ENCODE results near the gene DDI2.

DNA sequence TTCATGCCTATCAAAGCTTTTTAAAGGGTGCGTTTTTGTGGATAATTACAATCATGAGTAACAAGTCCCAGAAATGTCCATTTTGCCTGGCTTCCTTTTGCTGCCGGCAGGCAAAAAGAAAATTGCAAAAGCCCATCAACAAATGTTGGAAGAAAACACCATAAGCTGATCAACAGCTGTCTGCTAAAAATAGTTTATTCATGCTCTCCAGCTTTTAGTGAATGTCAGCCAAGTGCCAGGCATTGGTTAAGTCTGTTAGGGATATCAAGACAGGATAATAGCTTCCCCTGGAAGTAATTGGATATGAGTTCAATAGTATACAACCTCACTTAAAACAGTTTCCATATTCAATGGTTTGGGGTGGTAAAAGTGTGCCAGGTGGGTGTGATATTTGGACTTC, 18.8 kb upstream of the DDI2 start:
- no peak for TF ChIP-seq POLR2AphosphoS5 (IDR thresholded peaks at IDR 0.05)
- TF ChIP-seq, protein P1, sequence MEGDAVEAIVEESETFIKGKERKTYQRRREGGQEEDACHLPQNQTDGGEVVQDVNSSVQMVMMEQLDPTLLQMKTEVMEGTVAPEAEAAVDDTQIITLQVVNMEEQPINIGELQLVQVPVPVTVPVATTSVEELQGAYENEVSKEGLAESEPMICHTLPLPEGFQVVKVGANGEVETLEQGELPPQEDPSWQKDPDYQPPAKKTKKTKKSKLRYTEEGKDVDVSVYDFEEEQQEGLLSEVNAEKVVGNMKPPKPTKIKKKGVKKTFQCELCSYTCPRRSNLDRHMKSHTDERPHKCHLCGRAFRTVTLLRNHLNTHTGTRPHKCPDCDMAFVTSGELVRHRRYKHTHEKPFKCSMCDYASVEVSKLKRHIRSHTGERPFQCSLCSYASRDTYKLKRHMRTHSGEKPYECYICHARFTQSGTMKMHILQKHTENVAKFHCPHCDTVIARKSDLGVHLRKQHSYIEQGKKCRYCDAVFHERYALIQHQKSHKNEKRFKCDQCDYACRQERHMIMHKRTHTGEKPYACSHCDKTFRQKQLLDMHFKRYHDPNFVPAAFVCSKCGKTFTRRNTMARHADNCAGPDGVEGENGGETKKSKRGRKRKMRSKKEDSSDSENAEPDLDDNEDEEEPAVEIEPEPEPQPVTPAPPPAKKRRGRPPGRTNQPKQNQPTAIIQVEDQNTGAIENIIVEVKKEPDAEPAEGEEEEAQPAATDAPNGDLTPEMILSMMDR (IDR thresholded peaks at IDR 0.05): no peak

Measured in breast epithelium (tissue), 3 donors.